HG02981 (cell line): ENCODE results near the gene ENDOG.

Experiments
- ATAC-seq: cut with Tn5 transposase; IDR thresholded peaks from one replicate; pipeline ENCODE4 v1.9.1; 2021; ENCODE audit warnings: mild to moderate bottlenecking, moderate library complexity; ENCODE audit not compliant: unreplicated experiment

Gene ENDOG

GRCh38 chr9:128798896-128799295, 19.4 kb upstream of the ENDOG start:
- ATAC-seq: no peak

GRCh38 chr9:128800061-128800460, 18.2 kb upstream of the ENDOG start:
- ATAC-seq: no peak

- ATAC-seq: no peak
Measured at GRCh38 chr9:128802482-128802881, 15.8 kb upstream of the ENDOG start.

- no peak for ATAC-seq
Measured at GRCh38 chr9:128805661-128806060, 12.6 kb upstream of the ENDOG start.

- ATAC-seq: no peak
Measured at GRCh38 chr9:128807827-128808226, 10.5 kb upstream of the ENDOG start.

- ATAC-seq: no peak
Measured at GRCh38 chr9:128808543-128808942, 9.8 kb upstream of the ENDOG start.

- ATAC-seq: no peak
Measured at GRCh38 chr9:128809036-128809599, 9.2 kb upstream of the ENDOG start.

GRCh38 chr9:128809831-128810230, 8.5 kb upstream of the ENDOG start:
- ATAC-seq: no peak

- ATAC-seq: no peak
Measured at GRCh38 chr9:128810873-128811272, 7.4 kb upstream of the ENDOG start.

GRCh38 chr9:128818839-128819715, 777 bp downstream of the ENDOG start:
- peak; percentile 18 for ATAC-seq

- ATAC-seq: no peak
Measured at GRCh38 chr9:128819716-128820664, 1.7 kb downstream of the ENDOG start.

- no peak for ATAC-seq
Measured at GRCh38 chr9:128820665-128821583, 2.6 kb downstream of the ENDOG start.

- ATAC-seq: no peak
Measured at GRCh38 chr9:128821584-128822406, 3.5 kb downstream of the ENDOG start.

- ATAC-seq: no peak
Measured at GRCh38 chr9:128822407-128823042, 4.2 kb downstream of the ENDOG start.

GRCh38 chr9:128823362-128823902, 5.1 kb downstream of the ENDOG start:
- no peak for ATAC-seq

- ATAC-seq: no peak
Measured at GRCh38 chr9:128823903-128824406, 5.7 kb downstream of the ENDOG start.

- no peak for ATAC-seq
Measured at GRCh38 chr9:128824911-128825310, 6.6 kb downstream of the ENDOG start.

GRCh38 chr9:128825923-128826700, 7.8 kb downstream of the ENDOG start:
- ATAC-seq: no peak
